IMR-90 (cell line): Measurements from ENCODE around the gene NOSTRIN. TPM values are rescaled to one million over a fixed set of nuclear protein-coding genes. Genes with fewer than 3 reads are reported as not detected.

Experiments
- ATAC-seq: fragments of 200-7000 bp; cut with Tn5 transposase; 2 replicates; pipeline ENCODE4 v1.9.1; 2020; ENCODE audit warnings: low read depth, mild to moderate bottlenecking, moderate library complexity
- BruUV-seq: library from RNA; stranded (reverse); fragments of 400-500 nt; replicated peaks from 2 replicates; lab custom pipeline; 2021; lab: Mats Ljungman, UMichigan
- CTCF ChIA-PET: fragments of 300-600 bp; formaldehyde crosslinking; extraction: SDS; loops from one replicate; lab custom pipeline; 2021; ENCODE audit warnings: antibody characterized with exemption; lab: Yijun Ruan, JAX
- POLR2A ChIA-PET: fragments of 300-600 bp; sonication (Branson Sonifier 250); formaldehyde crosslinking; loops from one replicate; lab custom pipeline; 2022; ENCODE audit warnings: antibody characterized with exemption; ENCODE audit not compliant: unreplicated experiment; lab: Charles Lee
- DNase-seq: peaks from one replicate; pipeline ENCODE4 v3.0.0; 2013
- H2AFZ ChIP-seq: replicated peaks from 2 replicates; pipeline ENCODE3; 2013; ENCODE audit warnings: low read length, mild to moderate bottlenecking; ENCODE audit not compliant: poor library complexity
- H2AK5ac ChIP-seq: 2 replicates; pipeline ENCODE4 v1.6.1; 2013; ENCODE audit warnings: low read depth, low read length, inconsistent platforms
- H2AK9ac ChIP-seq: replicated peaks from 2 replicates; pipeline ENCODE3; 2013; ENCODE audit warnings: mild to moderate bottlenecking, low read depth, low read length, moderate library complexity; ENCODE audit not compliant: poor library complexity
- H2BK120ac ChIP-seq: 2 replicates; pipeline ENCODE4 v1.6.1; 2013; ENCODE audit warnings: low read depth, low read length, inconsistent platforms
- H2BK15ac ChIP-seq: 3 replicates; pipeline ENCODE4 v1.6.1; 2013; ENCODE audit warnings: low read depth, low read length, inconsistent platforms
- H2BK20ac ChIP-seq: 2 replicates; pipeline ENCODE4 v1.6.1; 2013; ENCODE audit warnings: low read depth, mild to moderate bottlenecking, inconsistent platforms, low read length, moderate library complexity
- H2BK5ac ChIP-seq: 2 replicates; pipeline ENCODE4 v1.6.1; 2013; ENCODE audit warnings: mild to moderate bottlenecking, low read depth, low read length, inconsistent platforms; ENCODE audit not compliant: poor library complexity, severe bottlenecking
- H3K14ac ChIP-seq: replicated peaks from 2 replicates; pipeline ENCODE4 v1.6.1; 2013; ENCODE audit warnings: low read depth, low read length, inconsistent platforms
- H3K18ac ChIP-seq: 2 replicates; pipeline ENCODE4 v1.6.1; 2013; ENCODE audit warnings: low read depth, low read length, control low read depth
- H3K23ac ChIP-seq: 2 replicates; pipeline ENCODE4 v1.6.1; 2013; ENCODE audit warnings: low read depth, low read length, inconsistent platforms
- H3K27ac ChIP-seq: 2 replicates; pipeline ENCODE4 v1.5.1; 2013; ENCODE audit warnings: mild to moderate bottlenecking, control low read depth, low read length; ENCODE audit not compliant: insufficient read depth
- H3K27me3 ChIP-seq: 2 replicates; pipeline ENCODE4 v1.6.1; 2013; ENCODE audit warnings: low read length; ENCODE audit not compliant: control insufficient read depth, insufficient read depth
- H3K36me3 ChIP-seq: 2 replicates; pipeline ENCODE4 v1.6.1; 2013; ENCODE audit warnings: low read length, mixed read lengths; ENCODE audit not compliant: control insufficient read depth, insufficient read depth
- H3K4ac ChIP-seq: 2 replicates; pipeline ENCODE4 v1.6.1; 2013; ENCODE audit warnings: low read depth, low read length, inconsistent platforms
- H3K4me1 ChIP-seq: 2 replicates; pipeline ENCODE4 v1.6.1; 2013; ENCODE audit warnings: low read length, mixed read lengths; ENCODE audit not compliant: control insufficient read depth, insufficient read depth
- H3K4me2 ChIP-seq: 2 replicates; pipeline ENCODE4 v1.6.1; 2013; ENCODE audit warnings: low read depth, mild to moderate bottlenecking, control low read depth, low read length, moderate library complexity
- H3K4me3 ChIP-seq: 2 replicates; pipeline ENCODE4 v1.5.1; 2013; ENCODE audit warnings: low read depth, mild to moderate bottlenecking, control low read depth, low read length, moderate library complexity; ENCODE audit not compliant: insufficient read depth
- H3K56ac ChIP-seq: 2 replicates; pipeline ENCODE4 v1.6.1; 2013; ENCODE audit warnings: low read length, inconsistent platforms; ENCODE audit not compliant: insufficient read depth; ENCODE audit errors: extremely low read depth
- H3K79me1 ChIP-seq, 2 experiments: 2 replicates each; pipeline ENCODE4 v1.6.1; 2013; ENCODE audit warnings: low read length in 2 of 2, inconsistent platforms in 1 of 2, low read depth in 1 of 2
- H3K9ac ChIP-seq: 2 replicates; pipeline ENCODE4 v1.6.1; 2013; ENCODE audit warnings: low read depth, low read length, control low read depth
- H3K9me1 ChIP-seq: 2 replicates; pipeline ENCODE4 v1.6.1; 2013; ENCODE audit warnings: low read length, inconsistent platforms; ENCODE audit not compliant: insufficient read depth
- H3K9me3 ChIP-seq: 2 replicates; pipeline ENCODE4 v1.6.1; 2013; ENCODE audit warnings: low read length; ENCODE audit not compliant: control insufficient read depth, insufficient read depth
- H4K20me1 ChIP-seq: 2 replicates; pipeline ENCODE4 v1.6.1; 2013; ENCODE audit warnings: low read length, inconsistent platforms; ENCODE audit not compliant: insufficient read depth
- H4K5ac ChIP-seq: 2 replicates; pipeline ENCODE4 v1.6.1; 2013; ENCODE audit warnings: mild to moderate bottlenecking, low read depth, low read length, control low read depth
- H4K8ac ChIP-seq, 2 experiments: 2 replicates each; pipeline ENCODE4 v1.6.1; 2013; ENCODE audit warnings: low read depth in 2 of 2, low read length in 2 of 2, control low read depth in 1 of 2, inconsistent platforms in 1 of 2
- H4K91ac ChIP-seq: 2 replicates; pipeline ENCODE4 v1.6.1; 2013; ENCODE audit warnings: low read depth, low read length, inconsistent platforms; ENCODE audit not compliant: insufficient read depth
- CEBPB ChIP-seq: IDR thresholded peaks from 2 replicates; pipeline ENCODE4 v1.6.1; 2012; ENCODE audit warnings: low read depth, low read length, improper control_type of control experiment
- MAFK ChIP-seq: IDR thresholded peaks from 2 replicates; pipeline ENCODE4 v1.6.1; 2012; ENCODE audit warnings: low read depth, low read length, improper control_type of control experiment
- MAZ ChIP-seq: IDR thresholded peaks from 2 replicates; pipeline ENCODE4 v1.6.1; 2012; ENCODE audit warnings: low read depth, mild to moderate bottlenecking, low read length, improper control_type of control experiment, moderate library complexity, borderline replicate concordance
- MXI1 ChIP-seq: IDR thresholded peaks from 2 replicates; pipeline ENCODE4 v1.6.1; 2012; ENCODE audit warnings: low read depth, mild to moderate bottlenecking, low read length, moderate library complexity, borderline replicate concordance
- NFE2L2 ChIP-seq: fragments of 150-350 bp; IDR thresholded peaks from 2 replicates; pipeline ENCODE4 v1.6.1; 2016; ENCODE audit warnings: low read depth, mild to moderate bottlenecking, low read length
- WGBS, 2 experiments: methylation state at CpG; one replicate each; pipeline versions ENCODE4 v1.1.5 to v1.1.7; 2013; ENCODE audit warnings: missing lambda C conversion rate in 2 of 2; ENCODE audit not compliant: insufficient read length in 1 of 2; ENCODE audit errors: extremely low coverage in 2 of 2; 5-methylcytosine and 5-hydroxymethylcytosine counted together
- dilution Hi-C: fragments of 300-500 bp; cut with HindIII; formaldehyde crosslinking; loops from one replicate; pipeline ENCODE4 v1.14.3; 2018; ENCODE audit warnings: low sequenced_read_pairs; ENCODE audit not compliant: unreplicated experiment
- in situ Hi-C: fragments of 300-500 bp; cut with MboI; formaldehyde crosslinking; loops from 3 replicates; pipeline ENCODE4 v1.14.3; 2019; ENCODE audit warnings: low sequenced_read_pairs, inconsistent platforms, mixed read lengths
- intact Hi-C: fragments of 100-400 bp; cut with micrococcal nuclease; formaldehyde crosslinking; loops from 2 replicates; pipeline ENCODE4 v1.10.0; 2022
- polyA plus RNA-seq, 3 experiments: library from polyadenylated mRNA; depleted of rRNA; stranded (reverse); fragments of >200 nt; gene quantifications; 2 replicates each; pipeline ENCODE4 v1.2.3, GENCODE V29; 2012; ENCODE audit warnings: low replicate concordance in 1 of 3
- total RNA-seq: library from RNA; depleted of rRNA; stranded (reverse); fragments of >200 nt; gene quantifications from 2 replicates; pipeline ENCODE4 v1.2.3, GENCODE V29; 2012

NOSTRIN gene
- total and polyA plus RNA-seq, 2 of the 4 experiments (the other 2 are of a cell fraction): 0.15 to 0.18 TPM

DNA sequence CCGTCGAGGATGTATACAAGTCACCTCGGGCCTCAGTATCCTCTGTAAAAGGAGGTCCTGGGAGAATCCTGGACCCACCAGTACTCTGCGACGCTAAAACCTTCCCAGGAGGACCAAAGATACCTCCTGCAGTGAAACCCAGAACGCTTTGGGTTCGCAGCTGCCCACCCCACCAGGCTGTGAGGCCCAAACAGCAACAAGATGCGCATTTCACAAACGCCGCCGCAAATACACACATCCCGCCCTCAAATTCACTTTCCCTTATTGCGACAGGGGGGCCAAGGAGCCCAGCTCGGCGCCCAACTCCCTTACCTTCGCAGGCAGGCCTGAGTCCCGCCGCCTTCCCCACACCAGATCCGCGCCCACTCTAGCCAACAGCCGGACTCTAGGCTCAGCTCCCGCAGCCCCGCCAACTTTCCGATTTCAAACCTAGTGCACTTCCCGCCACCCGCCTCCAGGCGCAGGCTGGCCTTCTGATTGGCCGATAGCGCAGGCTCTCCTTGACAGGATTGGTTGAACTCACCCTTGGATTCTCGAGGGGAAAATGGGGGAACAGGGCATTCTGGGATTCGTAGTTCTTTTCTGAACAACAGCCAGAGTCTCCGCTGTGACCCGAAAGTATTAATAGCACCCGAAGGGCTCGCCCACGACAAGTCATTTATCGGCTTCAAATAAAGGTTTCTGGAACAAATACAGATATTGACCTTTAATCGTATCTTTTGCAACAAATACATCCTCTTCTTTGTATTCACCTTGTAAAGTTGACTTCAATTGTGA lies 87.8 kb downstream of the NOSTRIN start, which contains the start of gene SPC25 (continued):
- TF ChIP-seq NFE2L2: no peak
- TF ChIP-seq MAZ: no peak

- Histone ChIP-seq H4K8ac (no peak overlapping the region), H2BK120ac (no peak overlapping the region), H2AK5ac (no peak overlapping the region), H3K9ac (no peak overlapping the region), H2BK20ac (no peak overlapping the region), H2AFZ (no peak overlapping the region), H3K27ac (no peak overlapping the region), H3K23ac (no peak overlapping the region), H4K5ac (no peak overlapping the region), H3K9me1 (no peaks in the 10 kb centered on the region), H2BK5ac (no peak overlapping the region), H3K9me3 (no peaks in the 10 kb centered on the region), H3K4me1 (no peaks in the 10 kb centered on the region), H4K91ac (no peak overlapping the region), H3K79me1 (peaks cover 7 to 10% of the 10 kb centered on the region in 2 experiments; a peak in 3 of 4 replicates), H3K4me2 (no peak overlapping the region), H3K4ac (no peak overlapping the region), H3K36me3 (no peaks in the 10 kb centered on the region), H2AK9ac (no peak overlapping the region), H3K56ac (no peak overlapping the region), H3K18ac (no peak overlapping the region), H3K27me3 (peaks cover 3% of the 10 kb centered on the region; the same call in 1 of the 2 replicates), H3K4me3 (no peak overlapping the region), H4K20me1 (no peaks in the 10 kb centered on the region), H2BK15ac (no peak overlapping the region), H3K14ac (no peak overlapping the region)
- no CpG with 5 or more reads among the region's 3 CpGs for WGBS, 2 experiments
- dilution Hi-C loops (no loop called here), in situ Hi-C loops (loop anchor here (25.0 kb wide), 1 partner anchor 755 kb away; no protein-coding TSS in a partner anchor), intact Hi-C loops (no loop called here)
- no peak for ATAC-seq
- POLR2A ChIA-PET: no interaction called here
- no TSS peak for BruUV-seq
- CTCF ChIA-PET: no interaction called here
- DNase-seq: no peak
- TF ChIP-seq MAFK (peak; percentile 57), MAZ (no peak), CEBPB (no peak), MXI1 (no peak)
Measured at GRCh38 chr2:168892327-168892726, 89.9 kb downstream of the NOSTRIN start.
